Activated CD8-positive, alpha-beta T cell treated with anti-CD3 and anti-CD28 coated beads, Interleukin-2, amount 10 ng/mL, durations not matched to agents 7 days and 5 days (primary cell): ENCODE data around the gene RFX2. TPM values are rescaled to one million over a fixed set of nuclear protein-coding genes. Genes with fewer than 3 reads are reported as not detected.
A peak's percentile ranks its signal among the peaks of the same experiment; 100 is the strongest.
"Not testable (repeated sequence)": the region's sequence is repeated elsewhere in the genome, so short reads cannot be mapped to it uniquely, and the experiment has no call there.

Source experiments
- ATAC-seq: fragments of 150-1000 bp; cut with Tn5 transposase; one replicate; pipeline ENCODE4 v1.10.0; 2021; ENCODE audit warnings: moderate library complexity
- CTCF ChIA-PET: fragments of 350-600 bp; sonication (Branson Sonifier 250); formaldehyde crosslinking; loops from one replicate; lab custom pipeline; 2021; ENCODE audit warnings: antibody characterized with exemption; lab: Charles Lee
- POLR2A ChIA-PET: fragments of 350-600 bp; sonication (Branson Sonifier 250); formaldehyde crosslinking; loops from one replicate; lab custom pipeline; 2021; ENCODE audit warnings: antibody characterized with exemption; lab: Charles Lee
- DNase-seq: peaks from one replicate; pipeline ENCODE4 v3.0.0-alpha.2; 2020
- H3K27ac Mint-ChIP-seq: one replicate; pipeline ENCODE4 v1.8.0; 2021; ENCODE audit warnings: mild to moderate bottlenecking, mixed read lengths
- H3K27me3 Mint-ChIP-seq: one replicate; pipeline ENCODE4 v1.8.0; 2021; ENCODE audit warnings: low read depth, mixed read lengths
- H3K36me3 Mint-ChIP-seq: one replicate; pipeline ENCODE4 v1.8.0; 2021; ENCODE audit warnings: low read depth, mixed read lengths
- H3K4me1 Mint-ChIP-seq: one replicate; pipeline ENCODE4 v1.8.0; 2021; ENCODE audit warnings: low read depth, mixed read lengths
- H3K4me3 Mint-ChIP-seq: one replicate; pipeline ENCODE4 v1.8.0; 2021; ENCODE audit warnings: mild to moderate bottlenecking, mixed read lengths
- H3K9me3 Mint-ChIP-seq: one replicate; pipeline ENCODE4 v1.8.0; 2022; ENCODE audit warnings: mixed read lengths; ENCODE audit not compliant: insufficient read depth
- total RNA-seq, 2 experiments: library from RNA; stranded (reverse); gene quantifications; one replicate each; pipeline ENCODE4 v1.2.3, GENCODE V29; 2021

RFX2 gene
- total RNA-seq, 2 experiments from 2014 or later = 12.3 to 13.8 TPM

DNA sequence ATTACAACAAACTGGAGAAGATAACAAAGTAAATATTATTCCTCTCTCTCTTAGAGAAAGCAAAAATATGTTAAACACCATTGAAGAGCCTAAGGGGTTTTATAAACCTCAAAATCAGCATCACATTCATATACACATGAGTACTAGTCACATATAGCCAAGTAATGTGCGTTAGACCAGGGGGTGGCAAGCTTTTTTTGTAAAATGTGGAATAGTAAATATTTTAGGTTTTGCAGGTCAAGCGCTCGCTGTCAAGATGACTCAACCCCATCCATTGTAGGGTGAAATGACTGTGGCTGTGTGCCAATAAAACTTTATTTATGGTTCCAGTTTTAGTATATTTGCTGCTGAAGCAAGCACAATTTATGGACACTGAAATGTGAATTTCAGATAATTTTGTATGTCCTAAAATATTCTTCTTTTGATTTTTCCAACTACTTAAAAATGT lies 21.7 kb downstream of the RFX2 start:
- Mint-ChIP-seq H3K36me3 (peaks cover 2% of the 10 kb centered on the region), H3K4me3 (no peak overlapping the region), H3K4me1 (peaks cover 26% of the 10 kb centered on the region), H3K9me3 (no peaks in the 10 kb centered on the region), H3K27me3 (no peaks in the 10 kb centered on the region), H3K27ac (no peak overlapping the region)
- ATAC-seq = no peak
- POLR2A ChIA-PET = no interaction called here
- CTCF ChIA-PET = interaction anchor here (1.5 kb wide), 1 partner anchor 37 kb away, joined by 7 read pairs; no protein-coding TSS in a partner anchor
- DNase-seq = no peak

DNA sequence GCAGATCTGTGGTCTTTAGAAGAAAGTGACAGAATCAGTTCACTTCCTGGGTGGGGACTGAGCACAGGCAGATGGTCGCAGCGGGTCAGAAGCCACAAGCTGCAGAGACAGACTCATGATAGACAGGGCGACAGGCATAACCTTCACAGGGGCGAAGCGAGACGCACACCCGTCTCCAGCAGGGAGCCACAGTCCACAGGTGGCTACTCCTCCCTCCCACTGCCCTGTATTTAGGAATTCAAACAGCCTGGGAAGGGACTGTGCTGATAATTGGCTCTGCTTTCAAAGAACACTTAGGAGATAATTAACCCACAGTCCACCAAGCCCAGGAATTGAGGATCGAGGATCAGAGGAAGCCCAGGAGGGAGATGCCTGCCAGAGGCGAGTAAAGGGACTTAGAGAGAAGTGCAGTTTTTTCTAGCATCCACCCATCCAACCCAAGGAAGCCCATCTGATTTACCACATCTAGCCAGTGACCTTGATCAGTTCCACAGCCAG lies 23.2 kb downstream of the RFX2 start:
- peak overlapping the region; percentile 66 for H3K4me3 Mint-ChIP-seq
- ATAC-seq = peak; percentile 86
- peak overlapping the region; percentile 88 for H3K27ac Mint-ChIP-seq
- peak; percentile 65 for DNase-seq
- peaks cover 26% of the 10 kb centered on the region for H3K4me1 Mint-ChIP-seq
- ChIA-PET CTCF (interaction anchor here (0.6 to 1.7 kb wide), 7 partner anchors 11 to 119 kb away, joined by 3 to 7 read pairs (median 4); no protein-coding TSS in a partner anchor), POLR2A (no interaction called here)
- peaks cover 2% of the 10 kb centered on the region for H3K36me3 Mint-ChIP-seq
- H3K9me3 Mint-ChIP-seq = no peaks in the 10 kb centered on the region
- H3K27me3 Mint-ChIP-seq = no peaks in the 10 kb centered on the region

DNA sequence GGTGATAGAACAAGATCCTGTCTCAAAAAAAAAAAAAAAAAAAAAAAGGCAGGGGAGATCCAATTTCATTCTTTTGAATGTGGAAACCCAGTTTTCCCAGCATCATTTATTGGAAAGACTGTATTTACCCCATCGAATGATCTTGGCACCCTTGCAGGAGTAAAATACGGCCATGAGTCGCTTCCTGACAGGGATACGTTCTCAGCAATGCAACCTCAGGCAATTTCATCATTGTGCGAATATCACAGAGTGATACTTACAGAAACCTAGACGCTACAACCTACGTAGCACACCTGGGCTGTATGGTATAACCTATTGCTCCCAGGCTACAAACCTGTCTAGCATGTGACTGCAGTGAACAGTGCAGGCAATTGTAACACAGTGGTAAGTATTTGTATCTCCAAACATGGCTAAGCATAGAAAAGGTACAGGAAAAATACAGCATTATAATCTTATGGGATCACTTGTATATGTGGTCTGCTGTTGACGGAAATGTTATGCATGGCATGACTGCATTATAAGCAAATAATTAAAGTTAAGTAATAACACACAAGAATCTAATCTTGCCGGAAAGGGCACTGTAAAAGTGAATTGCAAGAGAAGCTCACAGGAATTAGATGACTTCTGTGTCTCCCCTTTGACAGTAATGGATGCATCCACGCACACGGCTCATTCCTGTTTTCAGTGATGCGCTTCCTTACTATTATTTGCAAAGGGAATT lies 24.1 kb downstream of the RFX2 start:
- DNase-seq (no peak), ATAC-seq (no peak)
- H3K27me3 Mint-ChIP-seq = no peaks in the 10 kb centered on the region
- ChIA-PET POLR2A (no interaction called here), CTCF (interaction anchor here (0.6 to 1.7 kb wide), 4 partner anchors 14 to 99 kb away, joined by 3 to 5 read pairs (median 3); no protein-coding TSS in a partner anchor)
- H3K27ac Mint-ChIP-seq = peak overlapping the region; percentile 88
- peaks cover 2% of the 10 kb centered on the region for H3K36me3 Mint-ChIP-seq
- peaks cover 26% of the 10 kb centered on the region for H3K4me1 Mint-ChIP-seq
- H3K9me3 Mint-ChIP-seq = no peaks in the 10 kb centered on the region
- peak overlapping the region; percentile 66 for H3K4me3 Mint-ChIP-seq

DNA sequence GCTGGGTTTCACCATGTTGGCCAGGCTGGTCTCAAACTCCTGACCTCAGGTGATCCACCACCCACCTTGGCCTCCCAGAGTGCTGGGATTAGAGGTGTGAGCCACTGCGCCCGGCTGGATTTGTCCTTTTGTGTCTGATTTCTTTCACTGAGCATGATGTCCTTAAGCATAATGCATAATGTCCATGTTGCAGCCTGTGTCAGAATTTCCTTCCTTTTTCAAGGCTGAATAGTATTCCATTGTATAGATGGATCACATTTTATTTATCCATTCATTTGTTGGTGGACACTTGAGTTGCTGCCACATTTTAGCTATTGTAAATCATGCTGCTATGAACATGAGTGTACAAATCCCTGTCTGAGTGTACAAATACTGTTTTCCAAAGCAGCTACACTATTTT lies 25.5 kb downstream of the RFX2 start:
- Mint-ChIP-seq H3K36me3 (peaks cover 2% of the 10 kb centered on the region), H3K4me3 (no peak overlapping the region), H3K4me1 (peaks cover 26% of the 10 kb centered on the region), H3K27me3 (no peaks in the 10 kb centered on the region), H3K9me3 (no peaks in the 10 kb centered on the region), H3K27ac (no peak overlapping the region)
- POLR2A ChIA-PET = no interaction called here
- no peak for DNase-seq
- CTCF ChIA-PET = no interaction called here
- no peak for ATAC-seq

DNA sequence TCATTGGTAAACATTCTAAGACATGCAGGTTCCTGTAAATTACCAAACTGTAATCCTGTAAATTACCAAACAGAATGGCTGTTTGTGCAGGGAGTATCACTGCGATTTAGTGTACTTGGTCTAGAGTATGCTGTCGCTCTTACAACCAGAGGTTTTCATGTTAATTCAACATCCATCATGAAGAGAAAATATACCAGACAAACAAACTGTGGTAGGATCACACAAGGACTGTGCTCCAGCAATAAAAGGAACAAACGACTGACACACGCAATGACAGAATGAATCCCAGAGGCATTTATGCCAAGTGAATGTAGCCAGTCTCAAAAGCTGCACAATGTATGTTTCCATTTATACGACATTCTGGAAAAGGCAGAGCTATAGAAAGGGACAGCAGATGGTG lies 31.2 kb downstream of the RFX2 start:
- ChIA-PET CTCF (interaction anchor here (1.7 kb wide), 1 partner anchor 47 kb away, joined by 8 read pairs; no protein-coding TSS in a partner anchor), POLR2A (no interaction called here)
- Mint-ChIP-seq H3K36me3 (no peaks in the 10 kb centered on the region), H3K27me3 (no peaks in the 10 kb centered on the region), H3K4me3 (no peak overlapping the region), H3K9me3 (no peaks in the 10 kb centered on the region), H3K4me1 (no peaks in the 10 kb centered on the region), H3K27ac (no peak overlapping the region)
- DNase-seq (no peak), ATAC-seq (no peak)

DNA sequence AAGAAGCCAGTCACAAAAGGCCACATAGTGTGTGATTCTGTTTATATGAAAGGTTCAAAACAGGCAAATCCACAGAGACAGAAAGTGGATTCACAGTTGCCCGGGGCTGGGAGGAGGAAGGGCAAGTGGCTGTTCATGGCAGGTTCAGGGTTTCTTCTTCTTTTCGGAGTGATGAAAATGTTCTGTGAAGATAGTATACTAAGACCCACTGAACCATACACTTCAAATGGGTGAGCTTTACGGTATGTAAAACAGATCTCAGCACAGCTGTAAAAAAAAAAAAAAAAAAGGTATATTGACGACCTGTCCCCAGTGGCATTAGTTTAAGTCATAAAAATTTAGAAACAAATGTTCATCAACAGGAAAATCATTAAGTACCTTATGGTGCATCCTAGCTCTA lies 32.2 kb downstream of the RFX2 start:
- ATAC-seq = no peak
- ChIA-PET POLR2A (no interaction called here), CTCF (interaction anchor here (0.7 to 1.7 kb wide), 3 partner anchors 29 to 798 kb away, joined by 3 to 8 read pairs (median 4); no protein-coding TSS in a partner anchor)
- H3K36me3 Mint-ChIP-seq = no peaks in the 10 kb centered on the region
- H3K4me1 Mint-ChIP-seq = no peaks in the 10 kb centered on the region
- no peak overlapping the region for H3K27ac Mint-ChIP-seq
- no peak overlapping the region for H3K4me3 Mint-ChIP-seq
- no peaks in the 10 kb centered on the region for H3K27me3 Mint-ChIP-seq
- no peak for DNase-seq
- no peaks in the 10 kb centered on the region for H3K9me3 Mint-ChIP-seq

DNA sequence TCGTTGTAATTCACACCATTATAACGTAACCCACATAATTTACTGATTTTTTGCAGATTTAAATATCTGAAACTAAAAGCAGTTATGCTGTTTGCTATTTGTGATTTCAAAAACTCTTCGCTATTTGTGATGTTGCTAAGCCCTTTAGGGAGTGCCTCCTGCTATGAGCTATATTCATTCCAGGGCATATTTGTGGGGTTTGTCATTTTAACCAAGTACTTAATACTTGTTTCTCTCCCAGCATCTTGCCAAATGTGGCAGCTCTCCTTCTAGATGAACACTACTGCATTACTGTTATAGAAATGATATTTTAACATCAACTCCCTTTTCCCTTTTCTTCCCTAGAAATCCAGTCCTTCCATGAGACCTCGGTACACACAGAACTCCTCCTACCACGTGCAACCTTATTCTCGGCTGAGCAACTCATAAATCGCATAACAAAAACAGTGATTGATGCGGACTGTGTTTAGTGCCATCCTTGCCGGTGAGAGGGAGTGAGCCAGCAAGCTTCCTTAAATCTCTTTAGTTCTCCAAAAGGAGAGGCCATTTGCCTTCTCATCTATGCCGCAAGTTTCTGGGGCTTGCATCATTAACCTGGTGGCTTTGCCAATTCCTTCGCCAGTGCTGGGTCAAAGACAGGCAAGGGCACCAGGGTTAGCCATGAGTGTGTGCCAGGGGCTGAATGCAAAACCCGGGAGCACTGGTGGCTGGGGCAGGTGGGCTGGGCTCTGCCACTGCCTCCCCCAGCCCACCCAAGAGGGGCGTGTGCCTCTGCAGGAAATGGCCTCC lies 33.4 kb downstream of the RFX2 start:
- no peak overlapping the region for H3K4me3 Mint-ChIP-seq
- ATAC-seq = no peak
- no peak overlapping the region for H3K27ac Mint-ChIP-seq
- H3K9me3 Mint-ChIP-seq = no peaks in the 10 kb centered on the region
- no peak for DNase-seq
- H3K27me3 Mint-ChIP-seq = no peaks in the 10 kb centered on the region
- H3K36me3 Mint-ChIP-seq = no peaks in the 10 kb centered on the region
- CTCF ChIA-PET = interaction anchor here (1.5 kb wide), 1 partner anchor 14 kb away, joined by 5 read pairs; no protein-coding TSS in a partner anchor
- no peaks in the 10 kb centered on the region for H3K4me1 Mint-ChIP-seq
- POLR2A ChIA-PET = no interaction called here

DNA sequence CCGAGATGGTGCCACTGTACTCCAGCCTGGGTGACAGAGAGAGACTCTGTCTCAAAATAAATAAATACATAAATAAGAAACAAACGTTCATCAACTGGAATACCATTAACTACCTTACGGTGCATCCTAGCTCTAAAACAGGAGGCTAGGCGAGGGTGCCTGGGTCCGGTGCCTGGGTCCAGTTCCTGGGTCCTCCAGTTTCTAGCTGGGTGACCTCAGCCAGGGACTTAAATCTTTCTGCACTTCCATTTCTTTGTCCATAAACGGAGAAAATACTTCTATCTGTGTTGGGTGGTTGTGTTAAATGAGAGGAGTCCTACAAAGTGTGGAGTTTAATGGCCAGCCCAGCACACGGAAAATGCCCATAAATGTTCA lies 34.0 kb downstream of the RFX2 start:
- ATAC-seq = no peak
- no peaks in the 10 kb centered on the region for H3K9me3 Mint-ChIP-seq
- no peaks in the 10 kb centered on the region for H3K27me3 Mint-ChIP-seq
- no peaks in the 10 kb centered on the region for H3K4me1 Mint-ChIP-seq
- ChIA-PET CTCF (interaction anchor here (1.5 kb wide), 1 partner anchor 14 kb away, joined by 5 read pairs; no protein-coding TSS in a partner anchor), POLR2A (no interaction called here)
- no peaks in the 10 kb centered on the region for H3K36me3 Mint-ChIP-seq
- no peak for DNase-seq
- H3K27ac Mint-ChIP-seq = no peak overlapping the region
- no peak overlapping the region for H3K4me3 Mint-ChIP-seq

DNA sequence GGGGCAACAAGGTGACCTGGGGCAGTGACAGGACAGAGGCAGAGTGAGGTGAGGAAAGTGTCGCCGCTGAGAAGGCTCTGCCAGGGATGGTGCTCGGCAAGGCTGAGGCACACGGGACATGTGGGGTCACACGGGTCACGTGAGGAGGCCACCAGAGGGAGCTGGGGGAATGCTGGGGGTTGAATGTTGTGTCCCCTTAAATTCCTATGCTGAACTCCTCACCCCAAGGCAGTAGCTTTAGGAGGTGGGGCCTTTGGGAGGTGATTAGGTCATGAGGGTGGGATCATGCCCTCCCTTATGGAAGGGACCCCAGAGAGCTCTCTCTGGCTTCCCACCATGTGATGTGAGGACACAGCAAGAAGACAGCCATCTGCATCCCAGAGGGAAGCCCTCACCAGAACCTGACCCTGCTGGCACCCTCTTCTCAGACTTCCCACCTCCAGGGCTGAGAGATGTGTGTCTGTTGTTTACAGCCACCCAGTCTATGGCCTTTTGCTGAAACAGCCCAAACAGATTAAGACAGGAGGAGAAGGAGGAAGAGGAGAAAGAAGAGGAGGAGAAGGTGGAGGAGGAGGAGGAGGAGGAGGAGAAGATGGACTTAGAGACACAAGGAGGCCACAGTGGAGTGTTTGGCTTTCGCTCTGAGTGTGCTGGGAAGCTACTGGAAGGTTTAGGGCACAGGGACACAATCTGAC lies 35.4 kb downstream of the RFX2 start:
- ATAC-seq = peak; percentile 24
- POLR2A ChIA-PET = no interaction called here
- Mint-ChIP-seq H3K4me3 (no peak overlapping the region), H3K27ac (no peak overlapping the region), H3K36me3 (no peaks in the 10 kb centered on the region), H3K9me3 (no peaks in the 10 kb centered on the region), H3K27me3 (no peaks in the 10 kb centered on the region), H3K4me1 (no peaks in the 10 kb centered on the region)
- CTCF ChIA-PET = interaction anchor here (0.7 kb wide), 1 partner anchor 13 kb away, joined by 4 read pairs; no protein-coding TSS in a partner anchor
- no peak for DNase-seq

DNA sequence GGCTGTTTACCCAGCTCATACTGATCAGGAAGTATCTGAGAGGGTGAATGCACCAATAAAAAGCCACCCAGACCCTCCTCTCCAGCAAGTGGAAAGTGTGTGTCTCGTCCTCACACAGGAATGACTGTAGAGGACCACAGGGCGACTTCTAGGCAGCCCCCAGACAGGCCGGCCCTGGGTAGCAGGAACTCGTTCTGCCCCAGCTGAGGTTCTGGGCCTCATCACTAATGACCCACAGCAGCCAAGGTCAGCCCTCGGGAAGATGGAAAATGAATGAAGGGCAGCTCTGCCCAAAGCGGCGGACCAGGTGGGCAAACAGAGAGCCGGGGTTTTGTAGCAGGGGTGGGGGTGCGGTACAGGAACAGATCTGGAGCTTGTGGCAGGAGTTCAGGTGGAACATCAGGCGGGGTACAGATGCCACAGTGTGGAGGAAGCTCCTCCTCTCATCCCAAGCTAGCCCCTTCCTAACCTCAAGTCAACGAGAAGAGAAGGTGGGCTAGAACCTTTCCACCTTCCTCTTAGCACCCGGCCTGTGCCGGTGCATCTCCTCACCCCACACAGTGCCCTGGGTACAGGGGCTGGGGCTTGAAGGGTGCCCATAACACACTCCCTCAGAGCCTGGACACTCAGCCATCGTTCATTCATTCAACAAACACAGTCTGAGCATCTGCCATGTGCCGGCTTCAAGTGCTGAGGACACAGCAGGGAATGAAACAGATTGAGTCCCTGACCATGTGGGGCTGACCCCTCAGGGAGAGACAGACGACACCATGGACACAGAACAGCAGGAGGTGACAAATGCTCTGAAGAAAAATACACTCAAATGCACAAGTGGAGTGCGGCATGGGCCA lies 36.2 kb downstream of the RFX2 start:
- CTCF ChIA-PET = no interaction called here

DNA sequence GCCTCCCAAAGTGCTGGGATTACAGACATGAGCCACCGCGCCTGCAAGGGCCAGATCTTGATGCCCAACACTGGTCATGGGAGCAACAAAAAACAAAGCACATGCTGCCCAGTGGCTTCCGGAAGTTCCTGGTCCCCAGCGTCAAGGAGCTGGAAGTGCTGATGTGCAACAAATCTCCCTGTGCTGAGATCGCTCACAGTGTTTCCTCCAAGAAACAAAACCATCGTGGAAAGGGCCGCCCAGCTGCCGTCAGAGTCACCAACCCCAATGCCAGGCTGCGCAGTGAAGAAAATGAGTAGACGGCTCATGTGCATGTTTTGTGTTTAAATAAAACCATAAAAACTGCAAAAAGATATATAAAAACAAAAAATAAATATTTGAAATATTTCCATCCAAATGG lies 37.1 kb downstream of the RFX2 start:
- POLR2A ChIA-PET, ATAC-seq, H3K9me3 Mint-ChIP-seq, H3K4me1 Mint-ChIP-seq, CTCF ChIA-PET, H3K36me3 Mint-ChIP-seq, H3K27ac Mint-ChIP-seq, DNase-seq, H3K27me3 Mint-ChIP-seq, H3K4me3 Mint-ChIP-seq: not testable (repeated sequence)

More for the DNA sequence above, 36.2 kb downstream of the RFX2 start:
- H3K27ac Mint-ChIP-seq = no peak overlapping the region
- H3K4me1 Mint-ChIP-seq = peaks cover 6% of the 10 kb centered on the region
- H3K27me3 Mint-ChIP-seq = no peaks in the 10 kb centered on the region
- no peaks in the 10 kb centered on the region for H3K9me3 Mint-ChIP-seq
- no peak for DNase-seq
- POLR2A ChIA-PET = no interaction called here
- H3K36me3 Mint-ChIP-seq = peaks cover 5% of the 10 kb centered on the region
- ATAC-seq = no peak
- H3K4me3 Mint-ChIP-seq = no peak overlapping the region
